Measurements from ENCODE around the gene CATSPER1. TPM values are rescaled to one million over a fixed set of nuclear protein-coding genes. Genes with fewer than 3 reads are reported as not detected.

The CATSPER1 gene
- total and polyA plus RNA-seq, 2 experiments from 2014 or later = not detected

- H3K4me1 Mint-ChIP-seq = peaks cover 3% of the 10 kb centered on the region; the same call in 1 of the 3 replicates
- H3K36me3 ChIP-seq (ENCODE audit: insufficient read depth) = no peaks in the 10 kb centered on the region
Measured at GRCh38 chr11:66020212-66020611, 6.1 kb downstream of the CATSPER1 start.

More at GRCh38 chr11:66020212-66020611, 6.1 kb downstream of the CATSPER1 start:
- Histone ChIP-seq H3K27me3 (ENCODE audit: insufficient read depth) (0 out of 2 replicates have a peak, but pooled peaks cover 10% of the 10 kb centered on the region), H3K4me2 (no peak overlapping the region), H3F3A (replicated peaks; ENCODE audit: low read depth) (no peaks in the 10 kb centered on the region), H3K79me2 (replicated peaks; ENCODE audit: insufficient read depth) (no peaks in the 10 kb centered on the region), H4K20me1 (replicated peaks; ENCODE audit: insufficient read depth) (no peaks in the 10 kb centered on the region), H3K9me2 (ENCODE audit: insufficient read depth) (no peaks in the 10 kb centered on the region), H3K4me3 (no peak overlapping the region), H3K27ac (ENCODE audit: low read depth) (no peak overlapping the region), H3K4me1 (ENCODE audit: insufficient read depth) (no peaks in the 10 kb centered on the region), H2AFZ (no peak overlapping the region)
- peaks cover 20% of the 10 kb centered on the region for H3K27me3 Mint-ChIP-seq (ENCODE audit: insufficient read depth, low read depth, poor library complexity)
- no peak for TF ChIP-seq CREB1 (CRISPR knock-in tag; IDR thresholded peaks at IDR 0.05; ENCODE audit: low read depth)
- no peak for TF ChIP-seq REST (IDR thresholded peaks at IDR 0.05; ENCODE audit: unreplicated experiment)
- no peak for TF ChIP-seq NANOG (IDR thresholded peaks at IDR 0.05; ENCODE audit: borderline replicate concordance)
- no peak for TF ChIP-seq EZH2 (IDR thresholded peaks at IDR 0.05; ENCODE audit: low read depth, unreplicated experiment)
- TF ChIP-seq ZNF114 (CRISPR knock-in tag; IDR thresholded peaks at IDR 0.05) = no peak
- TF ChIP-seq STAT1 (IDR thresholded peaks at IDR 0.05; ENCODE audit: unreplicated experiment) = no peak
- no peak for TF ChIP-seq JUNB (IDR thresholded peaks at IDR 0.05; ENCODE audit: unreplicated experiment)
- TF ChIP-seq ETS1 (IDR thresholded peaks at IDR 0.05) = no peak
- TF ChIP-seq EZH2phosphoT487 (IDR thresholded peaks at IDR 0.05; ENCODE audit: unreplicated experiment) = no peak
- no peak for TF ChIP-seq ZNF462 (CRISPR knock-in tag; IDR thresholded peaks at IDR 0.05)
- TF ChIP-seq CTCF (conservative IDR thresholded peaks at IDR 0.05; ENCODE audit: low read depth in 2 of 2) = no peak
- TF ChIP-seq POLR2AphosphoS5 (IDR thresholded peaks at IDR 0.05; ENCODE audit: low read depth) = no peak
- TF ChIP-seq ZNF331 (CRISPR knock-in tag; IDR thresholded peaks at IDR 0.05; ENCODE audit: low read depth) = no peak
- no peak overlapping the region for H3K4me3 Mint-ChIP-seq
- no peaks in the 10 kb centered on the region; the same call in 2 of the 3 replicates for H3K9me3 Mint-ChIP-seq
- no peaks in the 10 kb centered on the region; the same call in 2 of the 3 replicates for H3K36me3 Mint-ChIP-seq (ENCODE audit: low read depth)
- DNase-seq (ENCODE audit: low spot score) (no peak), ATAC-seq (no peak)
- H3K27ac Mint-ChIP-seq = no peak overlapping the region
